Subcutaneous abdominal adipose tissue (tissue), 5 donors: Measurements from ENCODE around the gene EPHA1.
A peak's percentile ranks its signal among the peaks of the same experiment; 100 is the strongest.
"Not testable (repeated sequence)": the region's sequence is repeated elsewhere in the genome, so short reads cannot be mapped to it uniquely, and the experiment has no call there.

Experiments used
- H3K27ac ChIP-seq: one replicate; pipeline ENCODE4 v1.7.0; 2013; ENCODE audit warnings: low read depth, mild to moderate bottlenecking, inconsistent platforms, low read length, moderate library complexity
- H3K27me3 ChIP-seq, 5 donors: one replicate each; pipeline ENCODE4 v1.7.0; 2013; ENCODE audit warnings: low read length in 5 of 5, inconsistent platforms in 1 of 5; ENCODE audit not compliant: control insufficient read depth in 5 of 5, insufficient read depth in 4 of 5
- H3K36me3 ChIP-seq, 5 donors: one replicate each; pipeline ENCODE4 v1.7.0; 2013; ENCODE audit warnings: low read length in 5 of 5; ENCODE audit not compliant: control insufficient read depth in 5 of 5, insufficient read depth in 5 of 5
- H3K4me1 ChIP-seq, 5 donors: one replicate each; pipeline ENCODE4 v1.7.0; 2013; ENCODE audit warnings: low read length in 5 of 5, mild to moderate bottlenecking in 3 of 5, moderate library complexity in 1 of 5; ENCODE audit not compliant: control insufficient read depth in 5 of 5, insufficient read depth in 5 of 5
- H3K4me3 ChIP-seq, 5 donors: one replicate each; pipeline ENCODE4 v1.7.0; 2013; ENCODE audit warnings: low read length in 5 of 5, low read depth in 1 of 5
- H3K9ac ChIP-seq, 5 donors: one replicate each; pipeline ENCODE4 v1.7.0; 2013; ENCODE audit warnings: low read length in 5 of 5, mild to moderate bottlenecking in 4 of 5, moderate library complexity in 3 of 5
- H3K9me3 ChIP-seq, 5 donors: one replicate each; pipeline ENCODE4 v1.7.0; 2013; ENCODE audit warnings: low read length in 5 of 5; ENCODE audit not compliant: control insufficient read depth in 5 of 5
- donor health status: healthy.
- donor health status: healthy.
- donor health status: healthy.
- donor health status: healthy.
- donor health status: healthy.

Gene EPHA1

DNA sequence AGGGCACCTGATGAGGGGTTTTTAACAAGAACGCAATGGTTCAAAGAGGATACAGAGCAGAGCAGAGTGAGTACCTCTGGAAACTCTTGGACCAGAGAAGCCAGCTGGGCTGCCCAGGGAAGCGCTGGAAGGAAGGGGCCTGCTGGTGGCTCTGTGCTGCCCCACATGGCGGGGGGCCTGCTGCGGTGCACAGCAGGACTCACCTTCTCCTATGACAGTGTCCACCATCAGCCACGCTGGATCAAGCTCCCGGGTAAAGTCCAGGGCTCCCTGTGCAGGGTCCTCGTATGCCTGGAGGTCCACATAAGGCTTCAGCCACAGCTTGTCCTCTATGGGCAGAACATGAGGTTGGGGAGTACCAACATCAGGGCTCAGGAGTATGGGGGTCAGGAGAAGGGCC, 12.5 kb downstream of the EPHA1 start:
- Histone ChIP-seq H3K27me3 (no peaks in the 10 kb centered on the region), H3K9me3 (no peaks in the 10 kb centered on the region), H3K4me3 (no peak overlapping the region), H3K36me3 (peaks cover 0 to 9% (median 6%) of the 10 kb centered on the region in 5 donors), H3K27ac (no peak overlapping the region), H3K9ac (no peak overlapping the region), H3K4me1 (peaks cover 26 to 56% (median 51%) of the 10 kb centered on the region in 5 donors)

GRCh38 chr7:143395187-143396149, 13.2 kb downstream of the EPHA1 start:
- Histone ChIP-seq H3K4me3 (peak overlapping the region; percentile 8 to 26 (median 15)), H3K4me1 (peaks cover 27 to 63% (median 58%) of the 10 kb centered on the region in 5 donors), H3K36me3 (peaks cover 0 to 16% (median 11%) of the 10 kb centered on the region in 5 donors), H3K27me3 (no peaks in the 10 kb centered on the region), H3K9me3 (no peaks in the 10 kb centered on the region), H3K27ac (no peak overlapping the region), H3K9ac (no peak overlapping the region)

GRCh38 chr7:143394777-143395176, 13.9 kb downstream of the EPHA1 start:
- peaks cover 0 to 23% (median 17%) of the 10 kb centered on the region in 5 donors for H3K36me3 ChIP-seq
- H3K27me3 ChIP-seq = no peaks in the 10 kb centered on the region
- no peak overlapping the region for H3K9ac ChIP-seq
- peak overlapping the region in 1 of 5 donors; percentile 8 for H3K4me3 ChIP-seq
- H3K4me1 ChIP-seq = peaks cover 27 to 69% (median 59%) of the 10 kb centered on the region in 5 donors
- no peak overlapping the region for H3K27ac ChIP-seq
- no peaks in the 10 kb centered on the region for H3K9me3 ChIP-seq

DNA sequence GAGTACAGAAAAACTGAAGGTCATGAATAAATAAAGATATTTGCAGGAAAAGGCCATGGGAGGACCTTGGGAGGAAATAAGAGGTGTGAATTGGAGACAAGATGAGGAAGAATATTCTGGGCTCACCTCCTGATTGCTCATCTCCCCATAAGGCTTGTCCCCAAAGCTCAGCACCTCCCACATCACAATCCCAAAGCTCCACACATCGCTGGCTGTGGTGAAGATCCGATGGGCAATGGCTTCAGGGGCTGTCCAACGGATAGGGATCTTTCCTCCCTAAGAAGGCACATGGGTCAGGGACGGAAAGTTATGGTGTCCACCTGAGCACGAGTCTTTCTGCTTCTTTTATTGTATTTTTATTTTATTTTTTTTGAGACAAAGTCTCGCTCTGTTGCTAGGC, 14.6 kb downstream of the EPHA1 start:
- Histone ChIP-seq H3K9ac (no peak overlapping the region), H3K4me1 (peaks cover 27 to 76% (median 59%) of the 10 kb centered on the region in 5 donors), H3K27ac (no peak overlapping the region), H3K4me3 (no peak overlapping the region), H3K9me3 (no peaks in the 10 kb centered on the region), H3K27me3 (no peaks in the 10 kb centered on the region), H3K36me3 (peaks cover 0 to 30% (median 25%) of the 10 kb centered on the region in 5 donors)

- no peak overlapping the region for H3K9ac ChIP-seq
- H3K4me1 ChIP-seq = peaks cover 27 to 82% (median 59%) of the 10 kb centered on the region in 5 donors
- no peaks in the 10 kb centered on the region for H3K27me3 ChIP-seq
- peaks cover 0 to 36% (median 31%) of the 10 kb centered on the region in 5 donors for H3K36me3 ChIP-seq
- no peak overlapping the region for H3K4me3 ChIP-seq
- H3K9me3 ChIP-seq = no peaks in the 10 kb centered on the region
- H3K27ac ChIP-seq = peak overlapping the region; percentile 96
Measured at GRCh38 chr7:143393267-143394041, 15.2 kb downstream of the EPHA1 start.

DNA sequence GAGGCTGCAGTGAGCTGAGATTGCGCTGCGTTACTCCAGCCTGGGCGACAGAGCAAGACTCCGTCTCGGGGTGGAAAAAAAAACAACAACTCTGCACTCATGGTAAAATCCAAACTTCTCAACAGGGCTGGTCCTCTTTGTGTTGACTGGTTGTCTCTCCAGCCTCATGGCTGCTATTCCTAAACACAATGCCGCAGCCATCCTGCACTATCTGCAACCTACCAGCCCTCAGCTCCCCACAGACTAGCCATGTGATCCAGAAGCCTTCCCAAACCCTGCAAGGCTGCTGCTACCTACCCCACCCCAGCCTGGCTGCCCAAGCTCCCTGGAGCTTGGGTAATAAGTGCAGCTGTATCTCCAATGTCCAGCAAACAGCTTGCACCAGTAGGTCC, 15.8 kb downstream of the EPHA1 start:
- Histone ChIP-seq H3K9me3 (no peaks in the 10 kb centered on the region), H3K27me3 (no peaks in the 10 kb centered on the region), H3K36me3 (peaks cover 0 to 42% (median 36%) of the 10 kb centered on the region in 5 donors), H3K9ac (no peak overlapping the region), H3K4me3 (no peak overlapping the region), H3K27ac (peak overlapping the region; percentile 96), H3K4me1 (peaks cover 27 to 84% (median 59%) of the 10 kb centered on the region in 5 donors)

- H3K27ac ChIP-seq = peak overlapping the region; percentile 96
- H3K36me3 ChIP-seq = peaks cover 0 to 46% (median 41%) of the 10 kb centered on the region in 5 donors
- not testable (repeated sequence) for H3K27me3 ChIP-seq, H3K9ac ChIP-seq, H3K9me3 ChIP-seq
- peaks cover 27 to 88% (median 59%) of the 10 kb centered on the region in 5 donors for H3K4me1 ChIP-seq
- peak overlapping the region in 1 of 5 donors; percentile 6 for H3K4me3 ChIP-seq
Measured at GRCh38 chr7:143392427-143392826, 16.2 kb downstream of the EPHA1 start.

- H3K9ac ChIP-seq = peak overlapping the region; percentile 57 to 92 (median 65)
- H3K27ac ChIP-seq = peak overlapping the region; percentile 96
- H3K9me3 ChIP-seq = no peaks in the 10 kb centered on the region
- H3K4me3 ChIP-seq = peak overlapping the region; percentile 17 to 58 (median 28)
- H3K27me3 ChIP-seq = no peaks in the 10 kb centered on the region
- H3K36me3 ChIP-seq = peaks cover 0 to 50% (median 42%) of the 10 kb centered on the region in 5 donors
- H3K4me1 ChIP-seq = peaks cover 27 to 91% (median 58%) of the 10 kb centered on the region in 5 donors
Measured at GRCh38 chr7:143391462-143392404, 16.9 kb downstream of the EPHA1 start.

DNA sequence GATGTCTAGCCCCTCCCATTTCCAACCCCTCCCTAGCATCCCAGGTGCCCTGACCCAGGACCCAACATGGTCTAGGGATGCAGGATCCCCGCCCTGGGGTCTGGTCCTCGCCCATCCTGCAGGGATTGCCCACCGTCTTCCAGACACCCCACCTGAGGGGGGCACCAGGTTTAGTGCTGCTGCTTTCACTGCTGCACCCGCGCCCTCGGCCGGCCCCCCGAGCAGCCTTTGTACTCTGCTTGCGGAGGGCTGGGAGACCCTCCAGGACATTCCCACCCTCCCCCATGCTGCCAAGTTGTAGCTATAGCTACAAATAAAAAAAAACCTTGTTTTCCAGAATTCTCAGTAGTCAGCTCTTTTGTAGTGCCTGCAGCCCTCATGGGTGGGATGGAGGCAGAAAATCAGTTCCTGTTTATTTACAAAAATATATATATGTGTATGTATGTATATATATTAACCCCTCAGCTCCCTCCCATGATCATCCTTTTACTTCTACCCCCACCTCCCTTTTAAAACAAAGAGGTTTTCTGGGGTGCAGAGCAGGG, 17.8 kb downstream of the EPHA1 start:
- Histone ChIP-seq H3K9ac (no peak overlapping the region), H3K9me3 (no peaks in the 10 kb centered on the region), H3K36me3 (peaks cover 0 to 54% (median 42%) of the 10 kb centered on the region in 5 donors), H3K27me3 (no peaks in the 10 kb centered on the region), H3K27ac (peak overlapping the region; percentile 96), H3K4me3 (peak overlapping the region in 2 of 5 donors; percentile 17 to 47), H3K4me1 (peaks cover 22 to 91% (median 58%) of the 10 kb centered on the region in 5 donors)
